H9 (cell line): ENCODE measurements around the gene CHST15. TPM values are rescaled to one million over a fixed set of nuclear protein-coding genes. Genes with fewer than 3 reads are reported as not detected.

Source experiments
- DNase-seq: peaks from one replicate; pipeline ENCODE4 v3.0.0-alpha.2; 2017
- H2AFZ ChIP-seq: one replicate; pipeline ENCODE4 v1.6.1; 2013; ENCODE audit warnings: mild to moderate bottlenecking, low read length, control low read depth, moderate library complexity
- H2AK5ac ChIP-seq: 2 replicates; pipeline ENCODE4 v1.6.1; 2013; ENCODE audit warnings: low read length, control low read depth, mixed read lengths; ENCODE audit not compliant: insufficient read length
- H2BK120ac ChIP-seq: one replicate; pipeline ENCODE4 v1.6.1; 2013; ENCODE audit warnings: low read depth, mild to moderate bottlenecking, low read length, control low read depth, inconsistent platforms; ENCODE audit not compliant: poor library complexity, severe bottlenecking
- H2BK12ac ChIP-seq: 2 replicates; pipeline ENCODE4 v1.6.1; 2013; ENCODE audit warnings: low read length, control low read depth, mixed read lengths, low read depth; ENCODE audit not compliant: insufficient read length
- H2BK15ac ChIP-seq: 2 replicates; pipeline ENCODE4 v1.6.1; 2013; ENCODE audit warnings: low read depth, low read length, control low read depth
- H2BK20ac ChIP-seq: one replicate; pipeline ENCODE4 v1.6.1; 2013; ENCODE audit warnings: low read depth, mild to moderate bottlenecking, low read length, control low read depth, inconsistent platforms; ENCODE audit not compliant: poor library complexity, severe bottlenecking
- H2BK5ac ChIP-seq: 2 replicates; pipeline ENCODE4 v1.6.1; 2013; ENCODE audit warnings: low read length, control low read depth, mixed read lengths; ENCODE audit not compliant: insufficient read length
- H3K14ac ChIP-seq: 2 replicates; pipeline ENCODE4 v1.6.1; 2013; ENCODE audit warnings: low read length, control low read depth; ENCODE audit not compliant: insufficient read depth
- H3K18ac ChIP-seq: 2 replicates; pipeline ENCODE4 v1.6.1; 2013; ENCODE audit warnings: low read depth, mild to moderate bottlenecking, mixed read lengths, low read length, control low read depth; ENCODE audit not compliant: insufficient read length
- H3K23ac ChIP-seq: 2 replicates; pipeline ENCODE4 v1.6.1; 2013; ENCODE audit warnings: low read length, control low read depth, mixed read lengths, low read depth; ENCODE audit not compliant: insufficient read length
- H3K23me2 ChIP-seq: 2 replicates; pipeline ENCODE4 v1.6.1; 2013; ENCODE audit warnings: low read depth, mild to moderate bottlenecking, mixed read lengths, low read length, control low read depth; ENCODE audit not compliant: insufficient read length, poor library complexity, severe bottlenecking
- H3K27ac ChIP-seq: 2 replicates; pipeline ENCODE4 v1.5.1; 2013; ENCODE audit warnings: low read length, control low read depth, mixed read lengths, low read depth; ENCODE audit not compliant: insufficient read length
- H3K27me3 ChIP-seq: 2 replicates; pipeline ENCODE4 v1.6.1; 2013; ENCODE audit warnings: low read length, control low read depth, inconsistent platforms; ENCODE audit not compliant: insufficient read depth
- H3K4ac ChIP-seq: 2 replicates; pipeline ENCODE4 v1.6.1; 2013; ENCODE audit warnings: low read depth, mild to moderate bottlenecking, control low read depth, inconsistent platforms, low read length, moderate library complexity
- H3K4me1 ChIP-seq: 2 replicates; pipeline ENCODE4 v1.6.1; 2013; ENCODE audit warnings: low read length, control low read depth, inconsistent platforms; ENCODE audit not compliant: insufficient read depth
- H3K4me2 ChIP-seq: 2 replicates; pipeline ENCODE4 v1.6.1; 2013; ENCODE audit warnings: low read length, control low read depth, mixed read lengths; ENCODE audit not compliant: insufficient read length, insufficient read depth
- H3K56ac ChIP-seq: 2 replicates; pipeline ENCODE4 v1.6.1; 2013; ENCODE audit warnings: low read depth, mild to moderate bottlenecking, mixed read lengths, low read length, control low read depth; ENCODE audit not compliant: insufficient read length
- H3K79me1 ChIP-seq: 2 replicates; pipeline ENCODE4 v1.6.1; 2013; ENCODE audit warnings: low read depth, mild to moderate bottlenecking, moderate library complexity, low read length, control low read depth, inconsistent platforms; ENCODE audit not compliant: insufficient read depth, poor library complexity, severe bottlenecking
- H3K79me2 ChIP-seq: 2 replicates; pipeline ENCODE4 v1.6.1; 2013; ENCODE audit warnings: low read length, control low read depth, inconsistent platforms; ENCODE audit not compliant: insufficient read depth
- H3K9ac ChIP-seq: 2 replicates; pipeline ENCODE4 v1.6.1; 2013; ENCODE audit warnings: low read length, control low read depth, mixed read lengths; ENCODE audit not compliant: insufficient read length; ENCODE audit errors: extremely low read depth
- H3K9me3 ChIP-seq: one replicate; pipeline ENCODE4 v1.6.1; 2013; ENCODE audit warnings: low read depth, low read length, inconsistent platforms; ENCODE audit not compliant: control insufficient read depth
- H3T11ph ChIP-seq: one replicate; pipeline ENCODE4 v1.6.1; 2013; ENCODE audit warnings: mild to moderate bottlenecking, low read length, control low read depth, inconsistent platforms
- H4K20me1 ChIP-seq: one replicate; pipeline ENCODE4 v1.6.1; 2013; ENCODE audit not compliant: control insufficient read depth, insufficient read length, insufficient read depth
- H4K5ac ChIP-seq: 2 replicates; pipeline ENCODE4 v1.6.1; 2013; ENCODE audit warnings: low read depth, mild to moderate bottlenecking, mixed read lengths, low read length, control low read depth; ENCODE audit not compliant: insufficient read length
- H4K8ac ChIP-seq: replicated peaks from 2 replicates; pipeline ENCODE4 v1.6.1; 2013; ENCODE audit warnings: low read length, control low read depth, mixed read lengths, low read depth; ENCODE audit not compliant: insufficient read length
- H4K91ac ChIP-seq: 2 replicates; pipeline ENCODE4 v1.6.1; 2013; ENCODE audit warnings: low read depth, mild to moderate bottlenecking, moderate library complexity, mixed read lengths, low read length, control low read depth; ENCODE audit not compliant: insufficient read length
- H3K27ac Mint-ChIP-seq, 3 experiments: 2 replicates in 2 of 3; 3 replicates in 1 of 3; pipeline ENCODE4 v1.8.0; 2020 to 2021; ENCODE audit warnings: mixed read lengths in 3 of 3, mild to moderate bottlenecking in 1 of 3, moderate library complexity in 1 of 3
- H3K27me3 Mint-ChIP-seq: 2 replicates; pipeline ENCODE4 v1.8.0; 2021; ENCODE audit warnings: low read depth, mild to moderate bottlenecking, moderate library complexity, mixed read lengths
- H3K36me3 Mint-ChIP-seq, 3 experiments: 2 replicates in 2 of 3; 3 replicates in 1 of 3; pipeline ENCODE4 v1.8.0; 2020 to 2021; ENCODE audit warnings: low read depth in 3 of 3, mixed read lengths in 3 of 3; ENCODE audit not compliant: insufficient read depth in 1 of 3
- H3K4me1 Mint-ChIP-seq, 2 experiments: 2 replicates each; pipeline ENCODE4 v1.8.0; 2020; ENCODE audit warnings: mixed read lengths in 2 of 2
- H3K4me3 Mint-ChIP-seq, 2 experiments: 2 replicates in 1 of 2; 3 replicates in 1 of 2; pipeline ENCODE4 v1.8.0; 2020 to 2021; ENCODE audit warnings: mild to moderate bottlenecking in 2 of 2, mixed read lengths in 2 of 2, moderate library complexity in 1 of 2
- H3K9me3 Mint-ChIP-seq, 2 experiments: 2 replicates in 1 of 2; 3 replicates in 1 of 2; pipeline ENCODE4 v1.8.0; 2020; ENCODE audit warnings: mild to moderate bottlenecking in 2 of 2, mixed read lengths in 2 of 2, moderate library complexity in 1 of 2
- WGBS: extraction: QIAGEN DNeasy Blood & Tissue Kit; methylation state at CpG from one replicate; pipeline ENCODE4 v1.1.7; 2013; ENCODE audit warnings: missing lambda C conversion rate, low lambda C conversion rate, mixed read lengths; ENCODE audit not compliant: insufficient read length; ENCODE audit errors: extremely low coverage; 5-methylcytosine and 5-hydroxymethylcytosine counted together
- total RNA-seq: library from RNA; stranded (reverse); gene quantifications from 2 replicates; pipeline ENCODE4 v1.2.1, GENCODE V29; 2021
- TF ChIP-seq, protein P1 (sequence below): fragments of 200-600 bp; sonication (generic); conservative IDR thresholded peaks from 3 replicates; pipeline ENCODE4 v1.8.0; 2021; ENCODE audit warnings: antibody characterized with exemption, mild to moderate bottlenecking

Gene CHST15
- total RNA-seq, 1 experiment from 2014 or later = 8.7 TPM

DNA sequence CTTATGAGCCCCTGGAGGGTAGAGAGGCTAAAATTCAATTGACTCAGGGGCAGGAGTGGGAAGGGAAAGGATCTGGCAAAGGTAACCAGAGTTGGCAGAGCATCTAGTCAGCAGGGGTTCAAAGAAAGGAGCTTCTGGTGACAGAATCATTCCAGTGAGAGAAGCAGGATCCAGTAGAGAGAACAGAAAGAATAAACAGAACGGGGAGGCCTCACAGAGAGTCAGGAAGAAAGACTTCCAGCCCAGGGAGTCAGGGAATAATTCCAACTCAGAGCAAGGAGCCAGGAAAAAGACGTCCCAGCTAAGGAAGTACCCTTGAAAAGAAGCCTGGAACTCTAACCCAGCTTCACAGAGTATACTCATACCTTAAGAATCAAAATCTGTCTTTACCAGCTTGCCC is 135.2 kb downstream of the CHST15 start:
- H3K23ac ChIP-seq = no peak overlapping the region
- H3K27ac ChIP-seq = no peak overlapping the region
- no peak overlapping the region for H2BK5ac ChIP-seq
- Mint-ChIP-seq H3K9me3 (peaks cover 5 to 6% of the 10 kb centered on the region in 2 experiments; a peak in 3 of 5 replicates), H3K4me3 (no peak overlapping the region), H3K27ac (no peak overlapping the region), H3K4me1 (peaks cover 0 to 3% of the 10 kb centered on the region in 2 experiments; a peak in 2 of 4 replicates), H3K27me3 (peaks cover 2% of the 10 kb centered on the region), H3K36me3 (no peaks in the 10 kb centered on the region; a peak in 1 of 7 replicates)
- DNase-seq = no peak
- no peak overlapping the region for H4K8ac ChIP-seq
- no peak overlapping the region for H3K4ac ChIP-seq
- H4K5ac ChIP-seq = no peak overlapping the region
- H3K18ac ChIP-seq = no peak overlapping the region
- no peak overlapping the region for H3K14ac ChIP-seq
- no peak overlapping the region for H2BK15ac ChIP-seq
- no peak overlapping the region for H2BK12ac ChIP-seq
- H2BK120ac ChIP-seq = no peak overlapping the region
- H3K23me2 ChIP-seq = no peaks in the 10 kb centered on the region
- H3K9ac ChIP-seq = no peak overlapping the region
- no CpG with 5 or more reads among the region's 2 CpGs for WGBS
- H3K27me3 ChIP-seq = no peaks in the 10 kb centered on the region
- H4K91ac ChIP-seq = no peak overlapping the region
- no peaks in the 10 kb centered on the region for H3K79me2 ChIP-seq
- TF ChIP-seq, protein P1, sequence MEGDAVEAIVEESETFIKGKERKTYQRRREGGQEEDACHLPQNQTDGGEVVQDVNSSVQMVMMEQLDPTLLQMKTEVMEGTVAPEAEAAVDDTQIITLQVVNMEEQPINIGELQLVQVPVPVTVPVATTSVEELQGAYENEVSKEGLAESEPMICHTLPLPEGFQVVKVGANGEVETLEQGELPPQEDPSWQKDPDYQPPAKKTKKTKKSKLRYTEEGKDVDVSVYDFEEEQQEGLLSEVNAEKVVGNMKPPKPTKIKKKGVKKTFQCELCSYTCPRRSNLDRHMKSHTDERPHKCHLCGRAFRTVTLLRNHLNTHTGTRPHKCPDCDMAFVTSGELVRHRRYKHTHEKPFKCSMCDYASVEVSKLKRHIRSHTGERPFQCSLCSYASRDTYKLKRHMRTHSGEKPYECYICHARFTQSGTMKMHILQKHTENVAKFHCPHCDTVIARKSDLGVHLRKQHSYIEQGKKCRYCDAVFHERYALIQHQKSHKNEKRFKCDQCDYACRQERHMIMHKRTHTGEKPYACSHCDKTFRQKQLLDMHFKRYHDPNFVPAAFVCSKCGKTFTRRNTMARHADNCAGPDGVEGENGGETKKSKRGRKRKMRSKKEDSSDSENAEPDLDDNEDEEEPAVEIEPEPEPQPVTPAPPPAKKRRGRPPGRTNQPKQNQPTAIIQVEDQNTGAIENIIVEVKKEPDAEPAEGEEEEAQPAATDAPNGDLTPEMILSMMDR = no peak
- no peak overlapping the region for H3T11ph ChIP-seq
- H2BK20ac ChIP-seq = no peak overlapping the region
- no peaks in the 10 kb centered on the region for H3K9me3 ChIP-seq
- H2AK5ac ChIP-seq = no peak overlapping the region
- H2AFZ ChIP-seq = no peak overlapping the region
- no peaks in the 10 kb centered on the region for H4K20me1 ChIP-seq
- no peaks in the 10 kb centered on the region for H3K79me1 ChIP-seq
- no peak overlapping the region for H3K56ac ChIP-seq
- H3K4me2 ChIP-seq = no peak overlapping the region
- H3K4me1 ChIP-seq = no peaks in the 10 kb centered on the region

Other genes starting within 250 kb of the CHST15 start
- gene CPXM2, start 201.8 kb downstream of the CHST15 start, total RNA-seq = 1.7 and 1.9 TPM in 2 replicates